Stimulated activated CD4-positive, alpha-beta T cell treated with anti-CD3 and anti-CD28 coated beads, Interleukin-1b, Interleukin-23, amount 100 ng/mL, for 1 hour (primary cell): ENCODE results near the gene GABRB2.
"Not testable (repeated sequence)": the region's sequence is repeated elsewhere in the genome, so short reads cannot be mapped to it uniquely, and the experiment has no call there.

Experiments used
- DNase-seq, 2 donors: peaks; one replicate each; pipeline ENCODE4 v3.0.0-alpha.2; 2020; ENCODE audit warnings: low read depth in 2 of 2

GABRB2 gene

GRCh38 chr5:161299053-161299452 is 247.5 kb downstream of the GABRB2 start:
- no peak for DNase-seq

- not testable (repeated sequence) for DNase-seq
Observed at GRCh38 chr5:161297388-161297787, 249.1 kb downstream of the GABRB2 start.

GRCh38 chr5:161295721-161296250 is 250.7 kb downstream of the GABRB2 start:
- no peak for DNase-seq

- no peak for DNase-seq
Observed at GRCh38 chr5:161288071-161288470, 258.5 kb downstream of the GABRB2 start.

GRCh38 chr5:161287436-161287835 is 259.1 kb downstream of the GABRB2 start:
- no peak for DNase-seq

- no peak for DNase-seq
Observed at GRCh38 chr5:161286066-161286655, 260.4 kb downstream of the GABRB2 start.

GRCh38 chr5:161284445-161284844 is 262.1 kb downstream of the GABRB2 start:
- DNase-seq = no peak

- no peak for DNase-seq
Observed at GRCh38 chr5:161283296-161283695, 263.2 kb downstream of the GABRB2 start.

GRCh38 chr5:161278739-161279660 is 267.5 kb downstream of the GABRB2 start:
- no peak for DNase-seq

- no peak for DNase-seq
Observed at GRCh38 chr5:161277011-161277410, 269.5 kb downstream of the GABRB2 start.

GRCh38 chr5:161274951-161275350 is 271.6 kb downstream of the GABRB2 start:
- no peak for DNase-seq

GRCh38 chr5:161273410-161273809 is 273.1 kb downstream of the GABRB2 start:
- no peak for DNase-seq

GRCh38 chr5:161271816-161272215 is 274.7 kb downstream of the GABRB2 start:
- DNase-seq = no peak

GRCh38 chr5:161269125-161269524 is 277.4 kb downstream of the GABRB2 start:
- DNase-seq = no peak

- DNase-seq = no peak
Observed at GRCh38 chr5:161266954-161267353, 279.6 kb downstream of the GABRB2 start.

GRCh38 chr5:161265006-161265405 is 281.5 kb downstream of the GABRB2 start:
- DNase-seq = no peak

- no peak for DNase-seq
Observed at GRCh38 chr5:161263191-161263590, 283.3 kb downstream of the GABRB2 start.

GRCh38 chr5:161261668-161262323 is 284.7 kb downstream of the GABRB2 start:
- no peak for DNase-seq

- DNase-seq = no peak
Observed at GRCh38 chr5:161258438-161258837, 288.1 kb downstream of the GABRB2 start.

GRCh38 chr5:161256957-161257356 is 289.6 kb downstream of the GABRB2 start:
- no peak for DNase-seq

- not testable (repeated sequence) for DNase-seq
Observed at GRCh38 chr5:161252955-161253354, 293.6 kb downstream of the GABRB2 start.

GRCh38 chr5:161246749-161247148 is 299.8 kb downstream of the GABRB2 start:
- DNase-seq = no peak
